SK-N-SH (cell line): ENCODE results near the gene PITHD1.

ENCODE experiments used
- CTCF ChIP-seq: fragments of 200-600 bp; sonication (generic); IDR thresholded peaks from 2 replicates; pipeline ENCODE4 v1.6.1; 2017; ENCODE audit warnings: antibody characterized with exemption, mild to moderate bottlenecking, moderate library complexity
- EP300 ChIP-seq, 2 experiments: IDR thresholded peaks; 2 replicates each; pipeline versions ENCODE4 v1.4.0 to v1.6.1; 2012; ENCODE audit warnings: borderline replicate concordance in 1 of 2, low read depth in 1 of 2, low read length in 1 of 2
- EZH2phosphoT487 ChIP-seq: fragments of 200-600 bp; sonication (generic); IDR thresholded peaks from 2 replicates; pipeline ENCODE4 v1.6.1; 2017; ENCODE audit warnings: low read depth, mixed run types, mild to moderate bottlenecking, antibody characterized with exemption, moderate library complexity, borderline replicate concordance
- MAX ChIP-seq: IDR thresholded peaks from 2 replicates; pipeline ENCODE4 v1.4.0; 2012; ENCODE audit warnings: low read depth
- POLR2AphosphoS5 ChIP-seq: IDR thresholded peaks from 2 replicates; pipeline ENCODE4 v1.6.1; 2012; ENCODE audit warnings: low read depth, low read length
- SIN3A ChIP-seq: IDR thresholded peaks from 2 replicates; pipeline ENCODE4 v1.6.1; 2012; ENCODE audit warnings: low read depth, mild to moderate bottlenecking, low read length, moderate library complexity, borderline replicate concordance
- SMC3 ChIP-seq: IDR thresholded peaks from 2 replicates; pipeline ENCODE4 v1.6.1; 2012; ENCODE audit warnings: low read depth, low read length, improper control_type of control experiment
- TCF12 ChIP-seq: IDR thresholded peaks from 2 replicates; pipeline ENCODE4 v1.4.0; 2012
- USF1 ChIP-seq: IDR thresholded peaks from 2 replicates; pipeline ENCODE4 v1.4.0; 2012; ENCODE audit warnings: low read depth, borderline replicate concordance
- USF2 ChIP-seq: fragments of 150-350 bp; IDR thresholded peaks from 2 replicates; pipeline ENCODE4 v1.6.1; 2017; ENCODE audit warnings: antibody characterized with exemption, low read length, low read depth, borderline replicate concordance
- YY1 ChIP-seq: IDR thresholded peaks from 2 replicates; pipeline ENCODE4 v1.4.0; 2012; ENCODE audit warnings: low read depth, mild to moderate bottlenecking

- TF ChIP-seq TCF12 (no peak), CTCF (no peak), EP300 (IDR thresholded peaks at IDR 0.05; ENCODE audit: borderline replicate concordance in 1 of 2, low read depth in 1 of 2, low read length in 1 of 2) (no peak), USF1 (no peak), SIN3A (no peak), YY1 (no peak), EZH2phosphoT487 (no peak), USF2 (no peak), POLR2AphosphoS5 (no peak), SMC3 (no peak), MAX (no peak)
Observed at GRCh38 chr1:23801876-23802275, 23.7 kb downstream of the PITHD1 start.
